NB4 (cell line): ENCODE results near the gene LPAR2.

Experiments used
- CTCF ChIP-seq: IDR thresholded peaks from one replicate; pipeline ENCODE4 v1.5.1; 2012; ENCODE audit warnings: low read depth, low read length
- MAX ChIP-seq: IDR thresholded peaks from 2 replicates; pipeline ENCODE4 v1.6.1; 2011; ENCODE audit warnings: low read depth, low read length
- POLR2A ChIP-seq: IDR thresholded peaks from 2 replicates; pipeline ENCODE4 v1.6.1; 2011; ENCODE audit warnings: mild to moderate bottlenecking; ENCODE audit not compliant: insufficient read length; ENCODE audit errors: extremely low read depth

GRCh38 chr19:19661675-19662251, 33.7 kb upstream of the LPAR2 start:
- TF ChIP-seq CTCF (no peak), MAX (no peak), POLR2A (no peak)
